ENCODE results near the gene PPP2R1B.

PPP2R1B gene

DNA sequence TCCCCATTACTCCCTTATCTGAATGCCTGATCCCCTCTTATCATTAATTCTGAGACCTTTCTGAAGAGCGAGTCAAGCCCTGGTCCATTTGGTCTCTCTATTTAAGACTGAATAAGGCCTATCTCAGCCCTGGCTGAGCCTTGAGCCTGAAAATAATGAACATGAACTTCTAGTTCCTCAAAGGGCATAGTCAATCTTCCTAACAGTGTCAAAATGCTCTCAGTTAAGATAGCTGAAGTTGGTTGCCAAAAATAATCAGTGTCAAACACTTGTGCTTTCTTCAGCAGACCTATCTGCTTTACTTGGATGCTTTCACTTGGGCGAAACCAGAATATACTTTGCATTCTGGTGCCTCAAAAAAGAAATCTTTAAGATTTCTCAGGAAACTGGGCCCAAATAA is 42.6 kb upstream of the PPP2R1B start:
- no peak overlapping the region for H3K4me3 ChIP-seq
- DNase-seq (ENCODE audit: low spot score) = no peak
- H3K27ac ChIP-seq = no peak overlapping the region
- TF ChIP-seq, protein P1, sequence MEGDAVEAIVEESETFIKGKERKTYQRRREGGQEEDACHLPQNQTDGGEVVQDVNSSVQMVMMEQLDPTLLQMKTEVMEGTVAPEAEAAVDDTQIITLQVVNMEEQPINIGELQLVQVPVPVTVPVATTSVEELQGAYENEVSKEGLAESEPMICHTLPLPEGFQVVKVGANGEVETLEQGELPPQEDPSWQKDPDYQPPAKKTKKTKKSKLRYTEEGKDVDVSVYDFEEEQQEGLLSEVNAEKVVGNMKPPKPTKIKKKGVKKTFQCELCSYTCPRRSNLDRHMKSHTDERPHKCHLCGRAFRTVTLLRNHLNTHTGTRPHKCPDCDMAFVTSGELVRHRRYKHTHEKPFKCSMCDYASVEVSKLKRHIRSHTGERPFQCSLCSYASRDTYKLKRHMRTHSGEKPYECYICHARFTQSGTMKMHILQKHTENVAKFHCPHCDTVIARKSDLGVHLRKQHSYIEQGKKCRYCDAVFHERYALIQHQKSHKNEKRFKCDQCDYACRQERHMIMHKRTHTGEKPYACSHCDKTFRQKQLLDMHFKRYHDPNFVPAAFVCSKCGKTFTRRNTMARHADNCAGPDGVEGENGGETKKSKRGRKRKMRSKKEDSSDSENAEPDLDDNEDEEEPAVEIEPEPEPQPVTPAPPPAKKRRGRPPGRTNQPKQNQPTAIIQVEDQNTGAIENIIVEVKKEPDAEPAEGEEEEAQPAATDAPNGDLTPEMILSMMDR (IDR thresholded peaks at IDR 0.05) = no peak

DNA sequence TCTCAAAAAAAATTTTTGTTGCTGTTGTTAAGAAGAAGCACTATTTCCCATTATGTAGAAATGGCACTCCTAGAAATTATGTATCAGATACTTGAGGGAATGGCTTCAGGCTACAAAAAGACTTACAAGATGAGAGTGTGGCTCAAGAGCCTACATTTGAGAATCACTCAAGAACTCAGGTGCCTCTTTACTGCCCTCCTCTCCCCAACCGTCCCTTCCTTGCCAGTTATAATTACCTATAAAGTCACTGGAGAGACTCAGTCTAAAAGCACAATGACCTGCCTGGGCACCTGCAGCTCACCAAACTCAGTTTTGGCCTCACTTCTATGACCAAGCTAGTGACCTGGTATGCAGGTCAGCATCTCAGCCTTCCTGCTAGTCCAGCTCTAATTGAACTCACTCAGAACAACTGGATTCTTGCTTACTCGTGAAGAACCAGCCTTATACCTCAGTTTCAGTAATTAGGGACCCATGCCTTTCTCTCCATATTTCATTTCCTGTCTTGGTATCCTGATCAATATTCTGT is 41.9 kb upstream of the PPP2R1B start:
- Histone ChIP-seq H3K27ac (no peak overlapping the region), H3K4me3 (no peak overlapping the region)
- TF ChIP-seq, protein P1 (IDR thresholded peaks at IDR 0.05) = no peak
- DNase-seq (ENCODE audit: low spot score) = no peak

DNA sequence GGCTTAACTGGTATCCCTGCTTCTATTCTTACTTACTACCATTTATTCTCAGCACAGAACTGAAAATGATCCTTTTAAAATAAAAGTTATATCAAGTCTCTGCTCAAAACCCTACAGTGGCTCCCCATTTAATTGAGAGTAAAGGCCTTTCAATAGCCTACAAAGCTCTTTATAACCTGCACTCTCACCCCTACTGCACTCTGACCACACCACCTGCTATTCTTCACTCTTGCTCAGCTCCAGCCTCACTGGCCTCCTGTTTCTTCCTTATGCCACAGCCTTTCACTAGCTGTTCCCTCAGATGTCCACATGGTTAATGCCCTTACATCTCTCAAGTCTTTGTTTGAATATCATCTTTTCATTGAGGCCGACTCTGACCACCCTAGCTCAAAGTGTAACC is 40.9 kb upstream of the PPP2R1B start:
- no peak for DNase-seq (ENCODE audit: low spot score)
- TF ChIP-seq, protein P1 (IDR thresholded peaks at IDR 0.05) = no peak
- no peak overlapping the region for H3K27ac ChIP-seq
- no peak overlapping the region for H3K4me3 ChIP-seq

DNA sequence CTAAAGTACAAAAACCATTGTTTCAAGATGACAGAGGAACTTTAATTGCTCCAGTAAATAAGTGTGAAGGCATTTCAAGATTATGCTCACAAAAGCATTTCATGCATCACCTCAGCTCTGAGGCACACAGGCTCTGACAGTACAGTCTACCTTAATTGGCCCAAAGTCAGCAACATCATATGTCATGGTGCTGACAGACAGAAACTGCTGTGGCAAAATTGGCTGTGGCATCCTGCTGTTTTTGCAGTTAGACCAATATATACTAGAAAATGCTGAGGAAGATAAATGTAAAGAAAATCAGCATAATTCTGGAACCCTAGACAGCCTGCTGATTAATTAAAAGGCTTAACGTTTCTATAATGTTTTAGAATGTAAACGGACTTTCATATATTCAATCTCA is 34.9 kb upstream of the PPP2R1B start:
- Histone ChIP-seq H3K27ac (no peak overlapping the region), H3K4me3 (no peak overlapping the region)
- DNase-seq (ENCODE audit: low spot score) = no peak
- TF ChIP-seq, protein P1 (IDR thresholded peaks at IDR 0.05) = no peak

DNA sequence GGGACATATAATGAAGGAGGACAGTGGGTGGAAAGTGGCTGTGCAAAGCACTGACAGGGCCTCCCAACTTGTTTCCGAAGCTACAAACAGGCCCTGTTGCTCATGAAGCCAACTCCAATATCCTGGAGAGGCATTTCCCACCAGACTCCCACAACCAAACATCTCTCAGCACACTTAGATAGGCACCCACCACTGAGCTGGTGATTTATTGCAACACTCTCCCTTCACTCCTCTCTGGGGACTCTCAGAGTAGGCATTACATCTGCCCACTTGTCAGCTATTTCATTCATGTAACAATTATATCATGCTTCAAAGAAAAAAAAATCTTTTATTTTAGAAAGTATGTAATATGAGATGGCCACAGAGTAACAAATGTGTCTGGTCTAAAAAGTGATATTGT is 32.1 kb upstream of the PPP2R1B start:
- H3K27ac ChIP-seq = no peak overlapping the region
- no peak for DNase-seq (ENCODE audit: low spot score)
- TF ChIP-seq, protein P1 (IDR thresholded peaks at IDR 0.05) = no peak

DNA sequence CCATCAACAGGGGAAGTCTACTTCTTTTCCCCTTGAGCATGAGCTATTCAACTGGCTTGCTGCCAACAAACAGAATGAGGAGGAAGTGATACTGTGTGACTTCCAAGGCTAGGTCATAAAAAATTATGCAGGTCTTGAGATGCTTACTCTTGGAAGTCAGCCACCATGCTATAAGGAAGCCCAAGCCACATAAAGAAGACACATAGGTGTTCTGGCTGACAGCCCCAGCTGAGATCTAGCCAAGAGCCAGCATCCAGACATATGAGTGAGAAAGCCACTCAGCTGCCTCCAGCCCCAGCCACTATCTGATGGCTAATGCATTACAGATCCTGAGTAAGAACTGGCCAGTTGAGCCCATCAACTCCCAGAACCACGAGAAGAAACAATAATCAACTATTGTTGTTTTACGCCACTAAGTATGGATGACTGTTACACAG is 31.0 kb upstream of the PPP2R1B start:
- DNase-seq (ENCODE audit: low spot score) = no peak
- no peak overlapping the region for H3K4me3 ChIP-seq
- no peak overlapping the region for H3K27ac ChIP-seq
- TF ChIP-seq, protein P1 (IDR thresholded peaks at IDR 0.05) = no peak

More for the DNA sequence above, 32.1 kb upstream of the PPP2R1B start:
- H3K4me3 ChIP-seq = no peak overlapping the region

DNA sequence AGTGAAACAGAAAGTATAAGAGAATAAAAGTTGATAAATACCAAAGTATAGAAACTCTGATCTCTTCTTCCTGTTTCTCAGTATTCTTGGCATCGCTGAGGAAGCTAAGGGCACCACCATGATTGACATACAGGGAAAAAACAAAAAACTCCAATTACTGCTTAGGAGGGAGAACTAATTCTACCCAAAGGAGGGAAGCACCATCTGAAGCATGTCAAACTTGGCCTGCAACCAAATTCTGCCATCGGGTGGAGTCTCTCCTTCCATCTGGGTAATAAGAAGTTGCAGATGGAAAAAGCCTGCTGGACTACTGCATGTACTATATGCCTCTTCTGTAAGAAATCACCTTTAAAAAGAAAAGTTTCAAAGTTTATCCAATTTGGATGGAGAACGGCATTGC is 30.5 kb upstream of the PPP2R1B start:
- Histone ChIP-seq H3K4me3 (no peak overlapping the region), H3K27ac (no peak overlapping the region)
- DNase-seq (ENCODE audit: low spot score) = no peak
- TF ChIP-seq, protein P1 (IDR thresholded peaks at IDR 0.05) = no peak

Measured in coronary artery (tissue), 2 donors.